GM08714 (cell line): ENCODE results near the gene CSH2.
"Not testable (repeated sequence)": the region's sequence is repeated elsewhere in the genome, so short reads cannot be mapped to it uniquely, and the experiment has no call there.

Source experiments
- H3K4me3 ChIP-seq: fragments of 200-500 bp; sonication (Bioruptor generic); 2 replicates; pipeline ENCODE4 v1.5.1; 2014; ENCODE audit warnings: mild to moderate bottlenecking, low read length, inconsistent platforms
- ZNF274 ChIP-seq: IDR thresholded peaks from 2 replicates; pipeline ENCODE4 v1.6.1; 2012; ENCODE audit warnings: mild to moderate bottlenecking, low read depth, low read length

Gene CSH2

GRCh38 chr17:63873577-63873976 is at the start of gene CSH2:
Gene CSH2, minus strand, starts transcription at chr17:63873677. Its CDS starts 63 bp downstream, at chr17:63873614.
- not testable (repeated sequence) for H3K4me3 ChIP-seq

GRCh38 chr17:63922402-63922801 is 48.9 kb upstream of the CSH2 start:
- H3K4me3 ChIP-seq: not testable (repeated sequence)

- H3K4me3 ChIP-seq: not testable (repeated sequence)
Observed at GRCh38 chr17:63920779-63921178, 47.3 kb upstream of the CSH2 start.

DNA sequence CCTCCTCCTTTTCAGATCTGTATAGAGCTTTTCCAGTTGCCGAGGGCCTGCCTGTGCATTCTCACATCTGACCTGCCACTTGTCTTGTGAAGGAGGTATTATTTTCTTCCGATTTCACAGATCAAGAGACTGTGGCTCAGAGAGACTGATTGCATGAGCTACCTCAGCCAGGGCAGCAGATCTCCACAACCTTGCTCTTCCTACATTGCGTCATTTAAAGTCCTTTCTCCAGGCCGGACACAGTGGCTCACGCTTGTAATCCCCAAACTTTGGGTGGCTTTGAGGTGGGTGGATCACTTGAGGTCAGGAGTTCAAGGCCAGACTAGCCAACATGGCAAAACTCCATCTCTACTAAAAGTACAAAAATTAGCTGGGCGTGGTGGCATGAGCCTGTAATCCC is 46.6 kb upstream of the CSH2 start:
- not testable (repeated sequence) for H3K4me3 ChIP-seq

- no peak for TF ChIP-seq ZNF274
- H3K4me3 ChIP-seq: no peak overlapping the region
Observed at GRCh38 chr17:63919311-63919723, 45.8 kb upstream of the CSH2 start.

DNA sequence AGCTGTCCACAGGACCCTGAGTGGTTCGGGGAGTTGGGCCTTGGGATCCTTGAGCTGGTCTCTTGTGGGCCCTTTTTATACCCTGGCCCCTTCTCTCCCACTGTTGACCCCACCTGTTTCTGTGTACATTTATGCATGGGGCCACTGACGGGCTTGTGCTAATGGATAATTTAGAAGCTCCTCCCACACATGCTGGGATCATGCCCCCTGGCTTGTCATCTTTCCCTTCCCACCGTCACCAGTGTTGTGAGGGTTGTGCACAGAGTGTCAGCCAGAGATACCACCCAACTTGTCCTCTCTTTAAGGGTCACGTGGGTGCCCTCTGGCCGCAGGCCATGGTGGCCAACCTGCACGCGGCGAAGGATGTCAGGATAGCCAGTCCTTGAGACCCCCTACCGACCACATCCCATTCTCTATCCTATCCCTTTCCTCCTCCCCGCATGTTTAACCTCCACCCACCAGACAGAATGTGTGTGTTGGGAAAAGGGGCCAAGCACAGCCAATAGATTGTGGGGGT is 45.4 kb upstream of the CSH2 start, which contains the start of gene GH1:
Gene GH1 (minus strand): TSS at position 51 of the 517 bp plus-strand sequence. CDS start 63 bp downstream, outside the sequence.
- not testable (repeated sequence) for H3K4me3 ChIP-seq

DNA sequence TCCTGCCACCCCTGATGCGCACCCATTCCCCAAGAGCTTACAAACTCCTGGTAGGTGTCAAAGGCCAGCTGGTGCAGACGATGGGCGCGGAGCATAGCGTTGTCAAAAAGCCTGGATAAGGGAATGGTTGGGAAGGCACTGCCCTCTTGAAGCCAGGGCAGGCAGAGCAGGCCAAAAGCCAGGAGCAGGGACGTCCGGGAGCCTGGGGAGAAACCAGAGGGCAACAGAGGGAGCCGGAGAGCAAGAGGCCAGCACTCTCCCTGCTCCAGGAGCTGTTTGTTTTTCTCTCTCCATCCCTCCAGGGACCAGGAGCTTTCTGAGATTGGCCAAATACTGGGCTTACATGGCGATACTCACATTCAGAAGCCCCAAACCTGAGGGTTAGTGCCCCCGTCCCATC is 44.8 kb upstream of the CSH2 start:
- no peak for TF ChIP-seq ZNF274

GRCh38 chr17:63917646-63918045 is 44.2 kb upstream of the CSH2 start:
- H3K4me3 ChIP-seq: no peak overlapping the region
- no peak for TF ChIP-seq ZNF274

More for the DNA sequence above, 44.8 kb upstream of the CSH2 start:
- no peak overlapping the region for H3K4me3 ChIP-seq

- H3K4me3 ChIP-seq: not testable (repeated sequence)
Observed at GRCh38 chr17:63917206-63917605, 43.7 kb upstream of the CSH2 start.

DNA sequence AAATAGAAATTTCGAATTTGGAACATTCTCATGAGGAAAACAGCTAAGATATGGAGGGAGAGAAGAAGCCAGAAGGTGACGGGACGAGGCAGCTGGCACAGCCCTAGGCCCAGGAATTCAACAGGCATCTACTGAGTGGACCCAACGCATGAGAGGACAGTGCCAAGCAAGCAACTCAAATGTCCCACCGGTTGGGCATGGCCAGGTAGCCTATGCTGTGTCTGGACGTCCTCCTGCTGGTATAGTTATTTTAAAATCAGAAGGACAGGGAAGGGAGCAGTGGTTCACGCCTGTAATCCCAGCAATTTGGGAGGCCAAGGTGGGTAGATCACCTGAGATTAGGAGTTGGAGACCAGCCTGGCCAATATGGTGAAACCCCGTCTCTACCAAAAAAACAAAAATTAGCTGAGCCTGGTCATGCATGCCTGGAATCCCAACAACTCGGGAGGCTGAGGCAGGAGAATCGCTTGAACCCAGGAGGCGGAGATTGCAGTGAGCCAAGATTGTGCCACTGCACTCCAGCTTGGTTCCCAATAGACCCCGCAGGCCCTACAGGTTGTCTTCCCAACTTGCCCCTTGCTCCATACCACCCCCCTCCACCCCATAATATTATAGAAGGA is 43.2 kb upstream of the CSH2 start:
- no peak overlapping the region for H3K4me3 ChIP-seq
- no peak for TF ChIP-seq ZNF274

GRCh38 chr17:63915753-63916152 is 42.3 kb upstream of the CSH2 start:
- not testable (repeated sequence) for H3K4me3 ChIP-seq

DNA sequence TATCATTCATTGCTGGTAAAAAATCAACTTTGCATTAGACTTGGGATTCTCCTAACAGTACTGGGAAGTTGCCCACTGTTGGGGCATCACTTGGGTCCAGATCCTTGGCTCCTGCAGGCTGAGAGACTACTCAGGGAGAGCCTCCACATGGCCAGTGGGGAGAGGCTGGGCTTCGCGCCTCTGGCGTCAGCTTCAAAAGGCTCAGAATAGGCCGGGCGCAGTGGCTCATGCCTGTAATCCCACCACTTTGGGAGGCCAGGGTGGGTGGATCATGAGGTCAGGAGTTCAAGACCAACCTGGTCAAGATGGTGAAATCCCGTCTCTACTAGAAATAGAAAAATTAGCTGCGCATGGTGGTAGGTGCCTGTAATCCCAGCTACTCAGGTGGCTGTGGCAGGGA is 41.0 kb upstream of the CSH2 start:
- no peak for TF ChIP-seq ZNF274
- no peak overlapping the region for H3K4me3 ChIP-seq

GRCh38 chr17:63911657-63912100 is 38.2 kb upstream of the CSH2 start:
- H3K4me3 ChIP-seq: no peak overlapping the region
- no peak for TF ChIP-seq ZNF274

DNA sequence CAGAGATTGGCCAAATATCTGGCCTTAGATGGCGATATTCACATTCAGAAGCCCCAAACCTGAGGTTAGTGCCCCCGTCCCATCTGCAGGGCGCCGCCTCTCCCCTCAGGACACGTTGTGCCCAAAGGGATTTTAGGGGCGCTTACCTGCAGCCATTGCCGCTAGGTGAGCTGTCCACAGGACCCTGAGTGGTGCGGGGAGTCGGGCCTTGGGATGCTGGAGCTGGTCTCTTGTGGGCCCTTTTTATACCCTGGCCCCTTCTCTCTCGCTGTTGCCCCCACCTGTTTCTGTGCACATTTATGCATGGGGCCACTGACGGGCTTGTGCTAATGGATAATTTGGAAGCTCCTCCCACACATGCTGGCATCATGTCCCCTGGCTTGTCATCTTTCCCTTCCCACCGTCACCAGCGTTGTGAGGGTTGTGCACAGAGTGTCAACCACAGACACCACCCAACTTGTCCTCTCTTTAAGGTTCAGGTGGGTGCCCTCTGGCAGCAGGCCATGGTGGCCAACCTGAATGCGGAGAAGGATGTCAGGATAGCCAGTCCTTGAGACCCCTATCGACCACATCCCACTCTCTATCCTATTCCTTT is 37.7 kb upstream of the CSH2 start, which contains the start of gene CSHL1:
Gene CSHL1 (minus strand): TSS at position 218 of the 595 bp plus-strand sequence. CDS start 62 bp downstream, at position 156.
- no peak for TF ChIP-seq ZNF274
- H3K4me3 ChIP-seq: no peak within 1 kb of the TSS

DNA sequence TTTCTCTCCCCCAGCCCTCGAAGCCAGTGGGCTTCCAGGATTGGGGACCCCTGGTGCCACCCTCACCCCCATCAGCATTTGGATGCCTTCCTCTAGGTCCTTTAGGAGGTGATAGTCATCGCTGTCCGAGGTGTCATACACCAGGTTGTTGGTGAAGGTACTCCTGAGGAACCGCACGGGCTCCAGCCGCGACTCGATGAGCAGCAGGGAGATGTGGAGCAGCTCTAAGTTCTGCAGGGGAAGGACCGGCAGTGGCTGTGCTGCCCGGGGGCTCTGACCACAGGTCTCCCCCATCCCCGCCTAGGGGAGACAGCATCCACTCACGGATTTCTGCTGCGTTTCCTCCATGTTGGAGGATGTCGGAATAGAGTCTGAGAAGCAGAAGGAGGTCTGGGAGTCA is 36.6 kb upstream of the CSH2 start:
- H3K4me3 ChIP-seq: no peak overlapping the region
- TF ChIP-seq ZNF274: no peak

DNA sequence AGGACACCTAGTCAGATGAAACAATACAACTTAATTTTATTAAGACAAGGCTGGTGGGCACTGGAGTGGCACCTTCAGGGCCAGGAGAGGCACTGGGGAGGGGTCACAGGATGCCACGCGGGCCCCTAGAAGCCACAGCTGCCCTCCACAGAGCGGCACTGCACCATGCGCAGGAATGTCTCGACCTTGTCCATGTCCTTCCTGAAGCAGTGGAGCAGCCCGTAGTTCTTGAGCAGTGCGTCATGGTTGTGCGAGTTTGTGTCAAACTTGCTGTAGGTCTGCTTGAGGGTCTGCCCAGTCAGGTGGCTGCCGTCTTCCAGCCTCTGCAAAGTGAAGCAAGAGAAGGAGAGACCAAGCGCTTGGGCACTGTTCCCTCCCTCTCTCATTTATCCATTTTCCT is 36.1 kb upstream of the CSH2 start:
- not testable (repeated sequence) for H3K4me3 ChIP-seq

DNA sequence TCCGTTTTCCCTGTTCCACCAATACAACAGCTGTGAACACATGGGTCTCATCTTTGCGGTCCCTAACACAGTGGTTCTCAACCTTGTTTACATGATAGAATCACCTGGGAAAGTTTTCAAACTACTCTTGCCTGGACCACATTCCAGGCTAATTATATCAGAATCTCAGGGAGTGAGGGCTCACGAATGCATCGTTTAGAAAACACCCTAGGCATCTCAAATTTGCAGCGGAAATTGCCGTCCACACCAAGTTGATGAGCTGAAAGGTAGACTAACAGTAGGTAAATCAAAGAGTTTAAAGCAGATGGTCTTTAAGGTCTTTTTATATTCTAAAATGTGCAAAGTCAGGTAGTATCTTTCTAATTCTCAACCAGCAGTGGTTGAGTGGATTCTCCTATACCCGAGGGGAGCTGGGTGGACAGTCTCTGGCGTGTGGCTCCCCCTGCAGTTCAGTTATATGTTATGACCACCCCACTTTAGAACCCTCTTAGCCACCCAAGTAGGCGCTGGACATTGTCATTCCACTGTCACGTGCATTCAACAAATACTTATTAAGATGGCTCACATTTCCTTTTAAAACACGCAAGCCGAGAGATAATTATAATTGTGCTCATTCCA is 33.8 kb upstream of the CSH2 start:
- H3K4me3 ChIP-seq: not testable (repeated sequence)

- not testable (repeated sequence) for H3K4me3 ChIP-seq
Observed at GRCh38 chr17:63904796-63905195, 31.3 kb upstream of the CSH2 start.

DNA sequence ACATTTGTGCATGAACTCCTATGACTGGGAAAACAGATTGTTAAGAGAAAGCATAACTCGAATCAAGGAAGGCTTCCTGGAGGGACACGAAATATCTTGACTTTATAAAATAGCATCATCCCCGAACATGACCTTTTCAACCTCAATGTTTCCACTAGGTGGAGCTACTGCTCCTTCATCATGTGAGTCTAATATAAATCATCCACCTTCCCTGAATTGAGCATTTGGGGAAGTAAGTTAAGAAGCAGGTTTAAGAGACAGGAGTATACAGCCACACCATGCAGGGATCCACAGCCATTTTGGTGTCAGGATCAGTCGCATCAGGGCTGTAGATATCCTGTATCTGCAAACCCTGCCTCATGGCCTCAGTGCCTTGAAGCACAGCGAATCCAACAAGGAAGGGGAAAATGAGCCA is 30.3 kb upstream of the CSH2 start:
- H3K4me3 ChIP-seq: not testable (repeated sequence)

DNA sequence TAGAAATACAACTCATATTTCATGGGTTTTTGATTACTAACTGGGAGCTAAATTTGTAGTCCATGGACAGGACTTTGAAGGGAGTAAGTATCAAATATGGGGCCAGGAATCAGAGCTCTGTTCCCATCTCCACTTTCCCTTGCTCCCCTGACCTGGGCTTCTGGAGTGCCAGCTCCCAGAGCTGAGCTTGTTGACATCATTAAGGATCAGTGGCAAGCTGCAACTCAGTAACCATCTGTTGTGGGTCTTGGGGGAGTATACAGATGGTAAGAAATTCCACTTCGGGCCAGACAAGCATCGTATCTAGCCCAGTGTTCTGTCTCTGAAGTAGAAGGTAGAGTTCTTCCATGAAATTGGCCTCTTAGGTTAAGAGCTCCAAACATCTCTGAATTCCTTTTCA is 28.5 kb upstream of the CSH2 start:
- H3K4me3 ChIP-seq: not testable (repeated sequence)

GRCh38 chr17:63898899-63899798 is 25.7 kb upstream of the CSH2 start:
- not testable (repeated sequence) for H3K4me3 ChIP-seq
